Stimulated activated CD8-positive, alpha-beta memory T cell treated with anti-CD3 and anti-CD28 coated beads, Interleukin-7, amount 100 ng/mL, for 48 hours (primary cell): ENCODE data around the gene CLEC16A.
"Not testable (repeated sequence)": the region's sequence is repeated elsewhere in the genome, so short reads cannot be mapped to it uniquely, and the experiment has no call there.

Experiments
- DNase-seq, 2 donors: peaks; one replicate each; pipeline ENCODE4 v3.0.0-alpha.2; 2020; ENCODE audit warnings: low read depth in 1 of 2; ENCODE audit errors: extremely low read depth in 1 of 2

The CLEC16A gene

GRCh38 chr16:11093572-11094074, 149.3 kb downstream of the CLEC16A start:
- no peak for DNase-seq

GRCh38 chr16:11094075-11094856, 149.9 kb downstream of the CLEC16A start:
- peak; percentile 58 to 86 for DNase-seq

DNA sequence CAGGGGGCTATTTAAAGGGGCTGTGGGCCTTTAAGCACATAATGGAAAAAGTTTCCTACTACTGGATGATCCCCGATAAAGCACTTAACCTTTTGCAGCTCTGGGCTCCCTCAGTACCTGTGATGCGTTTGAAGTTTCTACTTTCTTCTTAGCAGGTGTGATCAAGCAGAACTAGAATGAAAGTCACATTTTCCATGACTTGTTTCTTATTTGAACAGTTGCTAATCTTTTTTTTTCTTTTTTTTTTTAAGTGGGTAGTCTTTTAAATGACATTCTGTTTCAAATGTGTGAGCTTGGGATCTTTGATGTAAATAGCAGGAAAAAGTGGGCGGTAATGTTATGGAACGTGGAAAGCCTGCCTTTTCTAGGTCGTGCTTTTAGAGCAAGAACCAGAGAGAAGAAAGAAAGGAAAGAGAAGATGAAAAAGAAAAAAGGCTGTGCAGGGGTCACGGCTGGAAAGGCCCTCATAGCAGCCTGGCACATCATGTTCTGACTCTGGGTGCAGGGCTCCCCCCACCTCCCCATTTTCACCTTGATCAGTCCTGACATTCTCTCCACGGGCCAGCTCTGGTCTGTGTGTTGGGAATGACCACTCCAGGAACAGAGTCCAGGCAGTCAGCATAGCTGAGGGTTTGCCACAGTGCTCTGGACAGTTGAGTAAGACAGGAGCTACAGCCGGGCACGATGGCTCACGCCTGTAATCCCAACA, 150.6 kb downstream of the CLEC16A start:
- no peak for DNase-seq

DNA sequence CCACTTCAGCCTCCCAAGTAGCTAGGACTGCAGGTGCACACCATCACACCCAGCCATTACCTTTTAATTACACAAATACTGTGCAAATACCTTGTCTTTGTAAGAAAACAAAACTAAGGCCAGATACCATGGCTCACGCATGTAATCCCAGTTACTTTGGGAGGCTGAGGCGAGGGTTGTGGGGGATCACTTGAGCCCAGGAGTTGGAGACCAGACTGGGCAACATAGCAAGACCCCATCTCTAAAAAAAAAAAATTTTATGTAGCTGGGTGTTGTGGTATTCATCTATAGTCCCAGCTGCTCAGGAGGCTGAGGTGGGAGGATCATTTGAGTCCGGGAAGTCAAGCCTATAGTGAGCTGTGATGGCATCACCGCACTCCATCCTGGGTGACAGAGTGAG, 151.6 kb downstream of the CLEC16A start:
- no peak for DNase-seq

GRCh38 chr16:11097094-11097786, 152.9 kb downstream of the CLEC16A start:
- DNase-seq: no peak

DNA sequence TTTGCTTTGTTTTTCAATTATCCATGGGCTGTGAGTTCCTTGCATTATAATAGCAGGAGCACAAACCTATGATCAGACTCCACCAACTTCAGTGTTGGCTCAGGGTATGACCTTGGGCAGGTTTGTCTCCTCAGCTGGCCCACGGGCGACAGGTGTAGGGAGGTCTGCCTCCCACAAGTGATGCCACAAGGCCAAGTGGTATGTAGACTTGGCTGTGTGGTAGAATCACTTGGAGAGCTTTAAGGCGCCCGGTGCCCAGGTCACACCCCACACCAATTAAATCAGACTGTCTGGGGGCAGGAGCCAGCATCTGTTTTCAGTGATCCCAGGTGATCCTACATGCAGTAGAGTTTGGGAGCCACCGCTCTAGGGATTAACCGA, 153.4 kb downstream of the CLEC16A start:
- DNase-seq: no peak

GRCh38 chr16:11098601-11099390, 154.4 kb downstream of the CLEC16A start:
- DNase-seq: no peak

GRCh38 chr16:11099672-11100205, 155.4 kb downstream of the CLEC16A start:
- DNase-seq: no peak

- DNase-seq: peak; percentile 54 to 87
These were observed 155.9 kb downstream of the CLEC16A start for GRCh38 chr16:11100239-11100750.

GRCh38 chr16:11101283-11101682, 156.9 kb downstream of the CLEC16A start:
- DNase-seq: no peak

GRCh38 chr16:11101695-11102522, 157.5 kb downstream of the CLEC16A start:
- no peak for DNase-seq

- no peak for DNase-seq
These were observed 158.1 kb downstream of the CLEC16A start for GRCh38 chr16:11102523-11102898.

GRCh38 chr16:11103301-11103700, 158.9 kb downstream of the CLEC16A start:
- DNase-seq: not testable (repeated sequence)

DNA sequence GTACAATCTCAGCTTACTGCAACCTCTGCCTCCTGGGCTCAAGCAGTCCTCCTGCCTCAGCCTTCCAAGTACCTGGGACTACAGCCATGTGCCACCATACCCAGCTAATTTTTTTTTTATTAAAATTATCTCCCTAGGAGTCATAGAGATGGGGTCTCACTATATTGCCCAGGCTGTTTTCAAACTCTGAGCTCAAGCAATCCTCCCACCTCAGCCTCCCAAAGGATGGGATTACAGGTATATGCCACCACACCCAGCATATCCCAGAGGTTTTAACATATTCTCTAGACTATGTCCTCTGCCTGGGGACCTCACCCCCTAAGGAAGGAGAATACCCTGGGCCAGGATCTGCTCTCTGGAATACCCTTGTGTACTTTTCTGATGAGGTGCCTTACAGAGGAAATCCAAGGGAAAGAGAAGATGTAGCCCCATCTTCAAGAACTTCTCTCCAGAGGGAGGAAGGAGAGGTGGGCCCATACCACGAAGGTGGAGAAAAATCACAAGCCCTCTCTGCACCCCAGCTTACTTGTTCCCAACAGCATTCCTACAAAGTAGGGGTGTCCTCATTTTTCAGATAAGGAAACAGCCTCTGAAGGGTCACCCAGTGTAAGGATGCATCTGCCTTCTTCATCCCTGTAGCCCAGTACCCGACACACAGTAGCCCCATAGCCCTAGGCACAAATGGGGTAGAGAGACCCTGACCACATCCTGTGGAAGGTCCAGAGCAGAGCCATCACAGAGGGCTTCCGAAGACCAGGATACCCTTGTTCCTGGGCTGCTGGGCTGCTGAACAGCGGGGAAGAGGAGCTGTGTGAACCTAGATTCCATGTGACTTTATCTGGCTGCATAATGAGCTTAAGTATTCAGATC, 160.0 kb downstream of the CLEC16A start:
- no peak for DNase-seq

GRCh38 chr16:11105038-11105903, 160.9 kb downstream of the CLEC16A start:
- peak in 1 of 2 donors; percentile 49 for DNase-seq

DNA sequence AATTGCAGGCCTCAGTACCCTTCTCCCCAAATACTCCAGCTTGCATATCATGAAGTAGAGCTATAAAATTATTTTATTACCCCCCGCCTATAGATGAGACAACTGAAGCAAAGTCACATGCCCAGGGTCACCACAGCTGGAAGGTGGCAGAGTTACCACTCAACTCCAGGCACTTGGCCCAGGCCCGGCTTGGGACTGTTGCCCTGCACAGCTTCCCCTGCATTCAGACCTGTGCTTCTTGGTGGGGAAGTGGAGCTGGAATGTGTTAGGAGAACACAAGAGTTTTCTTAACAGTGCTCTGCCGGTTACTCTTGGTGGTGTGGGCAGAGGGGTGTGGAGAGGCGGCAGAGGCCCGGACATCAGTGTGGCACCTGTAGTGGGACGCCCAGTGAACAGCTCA, 162.4 kb downstream of the CLEC16A start:
- DNase-seq: no peak

- DNase-seq: no peak
These were observed 163.6 kb downstream of the CLEC16A start for GRCh38 chr16:11107780-11108465.
